IPS DF 6.9 (cell line): Measurements from ENCODE around the gene PRRX1.
A peak's percentile ranks its signal among the peaks of the same experiment; 100 is the strongest.

Experiments
- DNase-seq: peaks from one replicate; pipeline ENCODE4 v3.0.0-alpha.2; 2013; ENCODE audit warnings: low read depth, low spot score
- H3K27ac ChIP-seq: one replicate; pipeline ENCODE4 v1.5.1; 2013; ENCODE audit warnings: low read length, control low read depth
- H3K27me3 ChIP-seq: 2 replicates; pipeline ENCODE4 v1.6.1; 2013; ENCODE audit warnings: mild to moderate bottlenecking, low read length; ENCODE audit not compliant: control insufficient read depth, insufficient read depth
- H3K36me3 ChIP-seq: 2 replicates; pipeline ENCODE4 v1.6.1; 2013; ENCODE audit warnings: low read length; ENCODE audit not compliant: control insufficient read depth, insufficient read depth
- H3K4me1 ChIP-seq: 2 replicates; pipeline ENCODE4 v1.6.1; 2013; ENCODE audit warnings: low read length; ENCODE audit not compliant: control insufficient read depth, insufficient read depth
- H3K4me3 ChIP-seq: 2 replicates; pipeline ENCODE4 v1.5.1; 2013; ENCODE audit warnings: mild to moderate bottlenecking, low read length
- H3K9me3 ChIP-seq: 2 replicates; pipeline ENCODE4 v1.6.1; 2013; ENCODE audit warnings: low read length, inconsistent platforms; ENCODE audit not compliant: control insufficient read depth, insufficient read depth
- WGBS: extraction: QIAGEN DNeasy Blood & Tissue Kit; methylation state at CpG from one replicate; pipeline ENCODE4 v1.1.7; 2013; ENCODE audit warnings: mixed read lengths, missing lambda C conversion rate; ENCODE audit not compliant: insufficient read length, insufficient coverage; 5-methylcytosine and 5-hydroxymethylcytosine counted together

PRRX1 gene

DNA sequence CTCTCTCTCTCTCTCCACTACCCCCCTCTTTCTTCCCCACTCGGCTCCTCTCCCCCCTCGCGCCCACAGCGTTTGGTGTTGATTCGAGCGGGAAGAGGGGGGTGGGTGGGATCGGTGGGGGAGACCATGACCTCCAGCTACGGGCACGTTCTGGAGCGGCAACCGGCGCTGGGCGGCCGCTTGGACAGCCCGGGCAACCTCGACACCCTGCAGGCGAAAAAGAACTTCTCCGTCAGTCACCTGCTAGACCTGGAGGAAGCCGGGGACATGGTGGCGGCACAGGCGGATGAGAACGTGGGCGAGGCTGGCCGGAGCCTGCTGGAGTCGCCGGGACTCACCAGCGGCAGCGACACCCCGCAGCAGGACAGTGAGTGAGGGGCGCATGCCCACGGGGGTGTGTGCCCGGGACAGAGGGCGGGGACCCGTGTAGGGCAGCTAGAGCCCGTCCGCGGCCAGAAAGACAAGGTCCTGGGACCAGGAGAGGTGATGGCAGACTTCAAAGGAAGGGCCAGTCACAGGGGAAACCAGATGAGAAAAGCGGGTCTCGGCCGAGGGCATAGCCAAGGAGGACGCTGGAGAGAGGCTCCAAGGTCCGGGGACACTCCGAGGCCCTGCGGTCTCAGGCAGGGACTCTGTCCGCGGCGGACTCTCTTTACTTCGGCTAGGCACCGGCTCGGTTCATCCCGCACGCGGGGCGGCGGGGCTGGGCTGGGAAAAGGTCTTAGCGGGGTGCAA, at the start of gene PRRX1:
Gene PRRX1 (plus strand): TSS at position 39 of the 735 bp plus-strand sequence. CDS start 88 bp downstream, at position 127.
- DNase-seq = no peak
- H3K27ac ChIP-seq = no peak within 1 kb of the TSS
- no peaks in the 10 kb centered on the region for H3K9me3 ChIP-seq
- WGBS = no CpG with 5 or more reads among the region's 56 CpGs
- peak within 1 kb of the TSS; percentile 37; the same call in 1 of the 2 replicates for H3K4me3 ChIP-seq
- no peaks in the 10 kb centered on the region for H3K36me3 ChIP-seq
- peaks cover 3% of the 10 kb centered on the region for H3K4me1 ChIP-seq
- peaks cover 87% of the 10 kb centered on the region for H3K27me3 ChIP-seq

DNA sequence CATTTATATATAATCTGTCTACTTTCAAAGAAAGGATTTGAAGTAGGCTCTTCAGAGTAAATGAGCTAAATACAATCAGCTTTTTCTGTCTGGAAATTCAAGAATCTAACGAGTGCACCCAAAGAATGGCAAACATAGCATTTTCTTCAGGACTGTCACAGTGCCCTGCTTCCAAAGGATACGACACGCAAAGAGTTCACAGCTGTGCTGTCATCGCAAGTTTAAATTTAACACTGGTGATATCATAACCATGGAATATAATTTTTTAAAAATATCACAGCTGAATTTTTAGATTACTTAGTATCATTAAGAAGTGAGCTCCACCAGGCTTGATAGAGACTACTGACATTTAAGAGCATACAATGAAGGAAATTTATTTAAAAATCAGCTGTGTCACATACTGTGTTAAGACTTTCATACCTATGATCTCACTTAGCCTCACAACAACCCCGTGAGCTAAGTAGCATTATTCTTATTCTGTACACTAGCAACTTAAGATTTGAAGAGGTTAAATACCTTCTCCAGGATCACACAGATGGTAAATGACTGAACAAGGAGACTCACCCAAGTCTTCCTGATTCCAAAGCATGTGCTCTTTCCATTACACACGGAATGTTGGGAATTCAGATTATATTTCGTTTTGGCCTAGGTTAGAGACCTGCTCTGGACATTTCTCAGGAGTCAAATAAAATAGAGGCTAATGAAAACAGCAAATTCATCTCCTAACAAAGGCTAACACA, 46.2 kb upstream of the PRRX1 start:
- H3K27me3 ChIP-seq = no peaks in the 10 kb centered on the region
- H3K36me3 ChIP-seq = no peaks in the 10 kb centered on the region
- no CpG with 5 or more reads among the region's 7 CpGs for WGBS
- H3K4me3 ChIP-seq = no peak overlapping the region
- DNase-seq = no peak
- no peaks in the 10 kb centered on the region for H3K9me3 ChIP-seq
- H3K27ac ChIP-seq = no peak overlapping the region
- H3K4me1 ChIP-seq = no peaks in the 10 kb centered on the region

DNA sequence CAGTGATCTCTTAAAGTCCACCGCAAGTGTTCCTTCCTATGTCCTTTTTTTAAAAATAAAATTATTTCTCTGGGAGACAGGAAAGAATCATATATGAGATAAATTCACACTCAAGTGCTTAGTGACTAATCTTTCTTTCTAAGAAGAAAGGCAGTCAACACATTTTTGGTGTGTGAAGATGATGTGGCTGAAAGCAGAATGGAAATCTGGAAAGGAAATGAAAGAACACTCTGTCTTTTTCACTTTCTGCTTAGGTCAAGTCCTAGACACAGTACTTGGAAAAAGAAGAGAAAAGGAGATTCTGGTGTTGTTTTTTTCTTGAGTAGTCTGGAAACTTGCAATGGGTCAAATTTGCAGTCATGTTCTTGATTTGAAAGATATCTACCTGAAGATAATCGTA, 45.5 kb upstream of the PRRX1 start:
- no peak for DNase-seq
- WGBS = no CpG with 5 or more reads among the region's 2 CpGs
- H3K27me3 ChIP-seq = no peaks in the 10 kb centered on the region
- no peaks in the 10 kb centered on the region for H3K9me3 ChIP-seq
- no peak overlapping the region for H3K27ac ChIP-seq
- H3K36me3 ChIP-seq = no peaks in the 10 kb centered on the region
- H3K4me1 ChIP-seq = no peaks in the 10 kb centered on the region
- no peak overlapping the region for H3K4me3 ChIP-seq

DNA sequence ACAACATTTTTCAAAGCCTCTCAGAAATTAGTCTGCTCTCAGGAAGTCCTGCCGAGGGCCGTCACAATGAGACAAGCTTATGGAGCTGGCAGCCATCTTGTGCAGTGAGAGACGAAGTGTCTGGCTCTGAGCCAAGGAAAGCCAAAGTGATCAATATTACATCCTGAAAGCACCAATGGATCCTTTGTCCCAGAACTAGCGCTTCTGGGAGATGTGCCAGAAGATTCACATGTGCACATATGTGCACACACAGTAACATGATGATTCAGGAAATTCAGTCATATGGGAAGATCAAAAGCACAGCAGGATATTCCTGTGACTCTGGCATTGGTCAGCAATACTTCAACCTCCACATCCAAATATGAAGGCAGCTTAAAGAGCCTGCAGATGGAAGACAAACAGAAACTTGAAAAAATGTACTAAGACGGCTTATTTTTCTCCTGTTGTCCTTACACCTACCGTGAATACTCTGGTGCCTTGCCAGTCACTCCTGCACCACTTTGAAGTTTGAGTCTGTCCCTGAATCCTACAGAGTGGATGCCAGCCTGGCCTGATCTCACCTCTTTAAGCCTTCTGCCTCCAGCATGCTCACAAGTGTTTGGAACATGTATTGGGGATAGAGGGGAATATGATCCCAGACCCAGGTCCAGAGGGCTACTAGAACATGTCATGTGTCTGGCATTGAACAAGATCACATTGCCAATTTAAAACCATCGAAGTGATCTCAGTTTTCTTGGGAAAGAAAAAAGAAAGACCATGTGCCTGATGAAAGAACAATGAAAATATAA, 44.5 kb upstream of the PRRX1 start:
- H3K27ac ChIP-seq = no peak overlapping the region
- H3K4me3 ChIP-seq = no peak overlapping the region
- no peaks in the 10 kb centered on the region for H3K9me3 ChIP-seq
- H3K4me1 ChIP-seq = no peaks in the 10 kb centered on the region
- H3K27me3 ChIP-seq = no peaks in the 10 kb centered on the region
- no CpG with 5 or more reads among the region's 7 CpGs for WGBS
- H3K36me3 ChIP-seq = no peaks in the 10 kb centered on the region
- DNase-seq = no peak

DNA sequence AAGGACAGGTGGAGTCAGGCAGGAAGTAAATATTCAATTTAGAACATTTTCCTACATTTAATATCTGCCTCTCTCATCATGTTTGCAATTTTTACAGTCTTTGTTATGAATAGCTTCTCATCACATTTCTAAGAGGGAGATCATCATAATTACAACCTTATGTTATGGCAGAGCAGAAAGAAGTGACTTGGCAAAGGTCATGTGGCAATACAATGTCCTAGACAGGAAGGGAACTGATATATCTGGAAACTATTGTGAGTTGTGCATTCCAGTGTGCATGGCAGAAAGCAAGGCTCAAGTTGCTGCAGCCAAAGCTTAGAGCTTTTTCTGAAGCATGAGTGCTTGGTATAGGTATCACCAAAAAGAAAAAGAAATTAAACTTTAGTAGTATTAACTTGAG, 43.8 kb upstream of the PRRX1 start:
- H3K36me3 ChIP-seq = no peaks in the 10 kb centered on the region
- no peak overlapping the region for H3K4me3 ChIP-seq
- H3K27me3 ChIP-seq = no peaks in the 10 kb centered on the region
- no peak overlapping the region for H3K27ac ChIP-seq
- H3K9me3 ChIP-seq = no peaks in the 10 kb centered on the region
- DNase-seq = no peak
- no peaks in the 10 kb centered on the region for H3K4me1 ChIP-seq

DNA sequence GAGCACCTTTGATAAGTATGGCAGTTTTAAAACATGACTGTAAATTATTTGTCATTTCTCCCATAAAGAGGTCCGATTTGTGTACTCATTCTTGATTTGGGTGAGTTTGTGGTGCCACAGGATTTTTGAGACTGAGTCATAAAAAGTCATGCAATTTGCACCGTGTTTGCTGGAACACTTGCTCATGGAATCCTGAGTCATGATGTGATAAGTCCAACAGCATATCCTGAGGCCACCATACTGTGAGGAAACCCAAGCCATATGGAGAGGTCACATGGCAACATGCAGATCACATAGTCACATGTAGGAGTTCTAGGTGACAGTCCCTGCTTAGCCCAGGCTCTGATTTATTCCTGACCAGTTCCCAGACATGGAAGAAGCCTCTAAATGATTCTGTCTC, 40.8 kb upstream of the PRRX1 start:
- no peaks in the 10 kb centered on the region for H3K36me3 ChIP-seq
- H3K9me3 ChIP-seq = no peaks in the 10 kb centered on the region
- no peaks in the 10 kb centered on the region for H3K4me1 ChIP-seq
- H3K4me3 ChIP-seq = no peak overlapping the region
- no peaks in the 10 kb centered on the region for H3K27me3 ChIP-seq
- WGBS = no CpG with 5 or more reads among the region's 2 CpGs
- DNase-seq = no peak
- H3K27ac ChIP-seq = no peak overlapping the region

DNA sequence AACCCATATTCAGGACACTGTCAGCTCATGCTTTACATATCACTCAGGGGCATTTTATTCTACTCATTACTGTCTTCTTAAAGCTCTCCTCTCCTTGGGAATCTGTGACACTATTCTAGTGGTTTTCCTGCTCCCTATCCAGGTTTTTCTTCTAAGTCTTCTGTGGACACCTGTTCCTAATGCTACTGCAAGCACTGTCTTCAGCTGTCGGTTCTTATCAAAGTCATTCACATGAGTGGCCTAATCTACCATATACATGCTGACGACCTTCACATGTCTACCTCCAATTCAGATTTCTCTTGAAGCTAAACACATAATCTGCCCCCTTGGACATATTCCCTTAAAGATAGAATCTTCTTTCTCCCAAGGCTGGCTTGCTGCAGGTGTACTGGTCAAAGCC, 39.8 kb upstream of the PRRX1 start:
- no peaks in the 10 kb centered on the region for H3K4me1 ChIP-seq
- no peak overlapping the region for H3K4me3 ChIP-seq
- no peaks in the 10 kb centered on the region for H3K27me3 ChIP-seq
- no peak overlapping the region for H3K27ac ChIP-seq
- DNase-seq = no peak
- no peaks in the 10 kb centered on the region for H3K36me3 ChIP-seq
- WGBS = no CpG with 5 or more reads among the region's 2 CpGs
- no peaks in the 10 kb centered on the region for H3K9me3 ChIP-seq

DNA sequence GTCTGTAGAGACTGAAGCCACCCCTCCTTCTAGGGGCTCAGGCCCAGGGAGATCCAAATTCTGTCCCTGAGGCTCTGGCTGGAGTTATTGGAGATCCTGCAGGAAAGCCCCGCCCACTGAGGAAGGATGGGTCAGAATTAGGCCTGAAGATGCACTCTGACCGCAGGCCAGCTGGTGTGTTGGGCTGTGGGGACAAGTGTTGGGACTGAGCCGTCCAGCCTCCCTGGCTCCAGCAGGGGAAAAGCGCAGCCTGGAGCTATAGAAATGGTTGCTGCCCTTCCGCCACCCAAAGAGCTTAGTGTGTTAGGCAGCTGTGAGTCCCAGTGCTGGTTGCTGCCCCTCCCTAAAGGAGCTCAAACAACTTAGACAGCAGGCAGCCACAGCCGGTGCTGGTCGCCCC, 33.0 kb upstream of the PRRX1 start:
- Histone ChIP-seq H3K4me3 (no peak overlapping the region), H3K36me3 (no peaks in the 10 kb centered on the region), H3K4me1 (0 out of 2 replicates have a peak, but pooled peaks cover 2% of the 10 kb centered on the region), H3K27ac (no peak overlapping the region), H3K9me3 (no peaks in the 10 kb centered on the region), H3K27me3 (no peaks in the 10 kb centered on the region)
- WGBS = no CpG with 5 or more reads among the region's 7 CpGs
- no peak for DNase-seq

DNA sequence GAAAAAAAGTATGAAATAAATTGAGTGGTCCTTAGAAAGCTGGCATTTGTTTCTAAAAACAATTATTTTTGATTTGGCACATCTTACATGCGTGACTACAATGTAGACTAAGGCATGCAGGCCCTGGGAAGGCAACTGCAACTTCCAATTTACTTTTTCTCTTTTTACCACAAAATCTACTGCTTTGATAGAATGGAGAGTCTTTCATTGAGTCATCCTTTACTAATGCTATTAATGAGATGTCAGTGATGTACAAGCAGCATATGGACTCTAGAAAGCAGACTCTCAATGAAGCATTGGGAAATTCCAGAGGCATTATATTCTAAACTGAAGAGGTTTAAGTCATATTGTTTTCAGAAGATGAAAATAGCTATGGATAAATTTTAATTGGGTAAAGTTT, 29.6 kb upstream of the PRRX1 start:
- DNase-seq = no peak
- 0 out of 2 replicates have a peak, but pooled peaks cover 2% of the 10 kb centered on the region for H3K4me1 ChIP-seq
- no CpG with 5 or more reads among the region's 1 CpG for WGBS
- H3K9me3 ChIP-seq = no peaks in the 10 kb centered on the region
- H3K36me3 ChIP-seq = no peaks in the 10 kb centered on the region
- no peaks in the 10 kb centered on the region for H3K27me3 ChIP-seq
- H3K4me3 ChIP-seq = no peak overlapping the region
- H3K27ac ChIP-seq = no peak overlapping the region

DNA sequence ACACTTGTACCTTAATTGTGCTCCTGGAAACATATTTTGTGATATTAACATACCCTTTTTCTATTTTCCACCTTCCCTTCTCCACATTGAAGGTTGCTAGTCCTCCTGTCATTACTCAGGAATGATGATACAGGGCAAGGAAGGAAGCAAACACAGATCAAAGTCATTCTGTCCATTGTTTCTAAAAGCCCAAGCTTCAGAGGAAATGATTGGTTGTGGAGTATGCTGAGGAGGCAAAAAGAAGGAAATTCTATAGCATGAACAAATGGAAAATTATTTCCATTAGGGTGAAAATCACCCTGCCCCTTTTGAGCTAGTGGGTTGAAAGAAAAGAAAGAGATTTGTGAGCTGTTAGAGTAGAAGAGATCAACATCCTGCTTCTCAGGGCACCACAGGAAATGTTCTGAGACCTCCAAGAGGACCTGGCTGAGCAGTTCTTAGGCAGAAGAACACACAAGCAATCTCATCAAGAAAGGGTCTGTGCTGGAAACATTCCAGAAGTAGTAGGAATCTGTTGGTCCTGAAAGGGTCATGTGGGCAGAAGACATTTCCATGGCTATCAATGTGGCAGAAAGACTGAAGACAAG, 29.0 kb upstream of the PRRX1 start:
- Histone ChIP-seq H3K9me3 (no peaks in the 10 kb centered on the region), H3K36me3 (no peaks in the 10 kb centered on the region), H3K4me1 (0 out of 2 replicates have a peak, but pooled peaks cover 2% of the 10 kb centered on the region), H3K4me3 (no peak overlapping the region), H3K27me3 (no peaks in the 10 kb centered on the region), H3K27ac (no peak overlapping the region)
- no peak for DNase-seq
